Skeletal muscle satellite cell (primary cell): ENCODE measurements around the gene ANG.
A peak's percentile ranks its signal among the peaks of the same experiment; 100 is the strongest.
"Not testable (repeated sequence)": the region's sequence is repeated elsewhere in the genome, so short reads cannot be mapped to it uniquely, and the experiment has no call there.

Experiments
- H3K27me3 ChIP-seq: 2 replicates; pipeline ENCODE4 v1.7.0; 2013; ENCODE audit warnings: low read length; ENCODE audit not compliant: control insufficient read depth, insufficient read depth
- H3K36me3 ChIP-seq: 2 replicates; pipeline ENCODE4 v1.7.0; 2013; ENCODE audit warnings: mild to moderate bottlenecking, control low read depth, low read length; ENCODE audit not compliant: insufficient read depth
- H3K4me1 ChIP-seq: 2 replicates; pipeline ENCODE4 v1.7.0; 2013; ENCODE audit warnings: low read length; ENCODE audit not compliant: control insufficient read depth, insufficient read depth
- H3K4me2 ChIP-seq: 2 replicates; pipeline ENCODE4 v1.7.0; 2013; ENCODE audit warnings: mild to moderate bottlenecking, low read length
- H3K4me3 ChIP-seq: 2 replicates; pipeline ENCODE4 v1.7.0; 2013; ENCODE audit warnings: low read length
- H3K9ac ChIP-seq: 2 replicates; pipeline ENCODE4 v1.7.0; 2013; ENCODE audit warnings: mild to moderate bottlenecking, low read depth, low read length, moderate library complexity
- H3K9me3 ChIP-seq: replicated peaks from 2 replicates; pipeline ENCODE4 v1.7.0; 2013; ENCODE audit warnings: mild to moderate bottlenecking, control low read depth, low read length

Gene ANG

DNA sequence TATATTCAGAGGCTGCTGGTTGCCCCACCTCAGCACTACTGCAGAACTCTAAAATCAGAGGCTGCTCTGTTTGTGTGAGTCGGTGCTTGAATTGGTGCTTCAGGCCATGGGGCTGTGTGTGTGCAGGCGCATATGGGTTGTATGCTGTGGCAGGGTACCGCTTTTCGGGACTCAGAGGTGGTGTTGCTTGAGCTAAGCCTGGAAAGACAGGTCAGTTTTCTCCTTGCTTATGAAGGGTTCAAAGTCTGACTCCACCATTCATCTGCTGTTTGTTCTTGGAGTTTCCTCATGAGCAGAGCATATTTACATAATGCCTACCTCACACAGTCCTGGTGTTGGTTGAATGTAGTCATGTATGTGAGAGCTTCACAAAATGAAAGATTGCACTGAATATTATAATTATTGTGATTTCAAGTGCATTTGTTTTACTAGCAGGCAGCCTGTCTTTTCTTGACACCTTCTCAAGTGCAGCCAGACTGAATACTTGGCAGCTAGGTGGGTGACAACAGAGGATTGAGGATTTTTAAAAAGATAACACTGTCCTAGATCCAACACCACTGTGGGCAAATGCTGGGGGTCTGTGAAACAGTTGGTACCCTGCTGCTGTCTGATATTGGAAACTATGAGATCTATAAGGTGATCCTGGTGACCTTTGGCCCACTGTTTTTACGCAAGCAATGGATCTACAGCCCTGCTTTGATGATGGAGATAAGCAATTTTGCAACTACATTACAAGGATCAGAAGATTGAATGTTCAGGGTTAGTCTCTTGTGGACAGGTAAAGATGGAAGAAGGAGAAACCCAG is 1.0 kb upstream of the ANG start:
- no peak overlapping the region for H3K9ac ChIP-seq
- H3K9me3 ChIP-seq, result no peaks in the 10 kb centered on the region
- no peak overlapping the region for H3K4me3 ChIP-seq
- H3K4me1 ChIP-seq, result peaks cover 7% of the 10 kb centered on the region
- no peaks in the 10 kb centered on the region for H3K27me3 ChIP-seq
- no peak overlapping the region for H3K4me2 ChIP-seq
- H3K36me3 ChIP-seq, result no peaks in the 10 kb centered on the region

DNA sequence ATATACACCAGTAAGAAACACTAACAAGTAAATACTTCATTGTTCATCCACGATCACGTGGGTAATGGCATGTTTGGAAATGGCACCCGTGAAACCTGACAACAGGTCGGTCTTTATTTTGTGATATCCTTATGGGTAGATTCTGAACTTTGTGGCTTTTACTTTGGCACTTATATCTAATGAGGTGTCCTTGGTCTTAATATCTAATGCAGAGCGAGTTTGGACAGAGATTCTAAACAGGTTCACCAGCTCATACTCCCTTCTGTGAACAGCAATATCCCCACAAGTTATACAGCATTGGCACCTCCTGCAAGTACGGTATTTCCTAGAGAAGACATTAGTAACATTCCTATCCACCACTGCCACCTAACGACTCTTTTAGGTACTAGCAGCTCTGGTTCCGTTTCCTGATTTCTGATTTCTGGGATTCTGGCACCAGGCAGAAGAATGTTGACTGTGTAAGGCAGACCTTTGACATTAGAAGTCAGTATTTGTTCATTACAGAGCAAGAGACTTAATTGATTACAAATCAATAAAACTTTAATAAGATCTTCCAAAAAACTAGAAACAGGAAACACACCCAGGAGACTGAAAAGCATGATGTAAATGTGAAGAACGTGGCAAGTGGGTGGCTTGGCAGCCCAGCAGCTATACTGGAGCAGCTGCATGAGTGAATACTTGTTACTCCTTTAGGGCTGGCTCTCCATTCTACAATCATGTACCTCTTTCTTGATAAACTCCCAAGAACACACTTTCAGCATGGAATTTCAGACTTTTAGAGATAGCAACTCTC is 2.5 kb downstream of the ANG start:
- Histone ChIP-seq H3K36me3 (peaks cover 3% of the 10 kb centered on the region), H3K27me3 (no peaks in the 10 kb centered on the region), H3K9me3 (no peaks in the 10 kb centered on the region), H3K9ac (no peak overlapping the region), H3K4me3 (no peak overlapping the region), H3K4me1 (peaks cover 5% of the 10 kb centered on the region), H3K4me2 (peak overlapping the region; percentile 51)

- Histone ChIP-seq H3K9ac (no peak overlapping the region), H3K4me3 (no peak overlapping the region), H3K36me3 (peaks cover 3% of the 10 kb centered on the region), H3K27me3 (no peaks in the 10 kb centered on the region), H3K9me3 (no peaks in the 10 kb centered on the region), H3K4me1 (peaks cover under 1% of the 10 kb centered on the region), H3K4me2 (no peak overlapping the region)
These were observed 3.7 kb downstream of the ANG start for GRCh38 chr14:20692116-20692751.

GRCh38 chr14:20696764-20697163 is 8.2 kb downstream of the ANG start:
- Histone ChIP-seq H3K4me2 (no peak overlapping the region), H3K9me3 (no peaks in the 10 kb centered on the region), H3K36me3 (peaks cover 3% of the 10 kb centered on the region), H3K27me3 (no peaks in the 10 kb centered on the region), H3K9ac (no peak overlapping the region), H3K4me3 (no peak overlapping the region), H3K4me1 (peaks cover 5% of the 10 kb centered on the region)

DNA sequence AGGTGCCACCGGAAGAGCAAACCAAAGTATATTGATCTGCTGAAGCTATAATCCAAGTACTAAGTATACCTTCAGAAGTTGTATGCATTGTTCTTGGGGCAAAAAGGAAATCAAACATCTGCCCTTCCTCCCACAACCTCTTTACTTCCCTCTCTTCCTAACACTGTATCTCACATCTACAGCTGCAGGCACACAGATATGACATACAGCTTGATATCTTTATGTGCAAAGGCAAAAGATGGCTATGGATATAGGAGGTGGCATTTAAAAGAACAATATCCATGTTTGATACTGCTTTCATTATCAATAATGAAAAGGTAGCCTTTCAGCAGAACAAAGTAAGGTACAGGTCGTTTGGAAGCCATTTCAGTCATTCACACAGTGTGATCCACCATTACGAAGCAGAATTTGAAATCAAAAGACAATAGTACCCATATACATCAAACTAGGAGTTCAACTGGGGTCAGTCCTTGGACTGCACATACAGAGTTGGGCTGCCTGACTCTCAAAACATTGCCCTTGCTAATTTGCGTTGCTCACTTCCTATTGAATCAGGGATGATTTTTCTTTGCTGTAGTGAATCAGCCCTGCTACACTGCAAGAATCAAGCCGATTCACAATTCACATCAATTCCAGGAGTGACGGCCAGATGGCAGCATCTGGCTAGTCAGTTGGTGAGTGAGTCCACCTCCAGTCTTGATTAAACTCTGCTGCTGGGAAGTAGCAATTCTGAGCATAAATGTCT is 8.9 kb downstream of the ANG start:
- Histone ChIP-seq H3K4me1 (peaks cover 5% of the 10 kb centered on the region), H3K27me3 (no peaks in the 10 kb centered on the region), H3K9ac (no peak overlapping the region), H3K9me3 (no peaks in the 10 kb centered on the region), H3K4me3 (no peak overlapping the region), H3K36me3 (peaks cover 3% of the 10 kb centered on the region), H3K4me2 (no peak overlapping the region)

GRCh38 chr14:20698018-20698329 is 9.4 kb downstream of the ANG start:
- no peaks in the 10 kb centered on the region for H3K27me3 ChIP-seq

DNA sequence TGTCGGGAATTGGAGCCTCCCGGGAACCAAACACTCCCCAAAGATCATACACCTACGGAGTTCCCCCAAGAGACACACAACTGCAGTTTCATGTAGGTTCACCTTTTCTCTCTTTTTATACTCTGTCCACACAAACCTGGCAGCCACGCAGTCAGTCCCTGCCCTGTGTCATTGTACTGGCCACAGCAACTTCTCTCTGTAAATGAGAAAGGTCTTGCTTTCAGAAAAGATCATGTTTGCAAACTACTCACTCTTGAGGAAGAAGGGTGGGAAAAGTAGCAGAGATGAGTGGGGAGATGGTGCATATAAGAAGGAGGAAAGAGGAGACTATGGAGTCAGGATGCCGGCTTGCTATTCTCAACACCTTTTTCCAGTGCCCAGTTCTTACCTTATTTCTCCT is 10.4 kb downstream of the ANG start:
- Histone ChIP-seq H3K36me3 (no peaks in the 10 kb centered on the region), H3K4me3 (no peak overlapping the region), H3K4me2 (no peak overlapping the region), H3K4me1 (peaks cover 5% of the 10 kb centered on the region), H3K9me3 (no peaks in the 10 kb centered on the region), H3K9ac (no peak overlapping the region), H3K27me3 (no peaks in the 10 kb centered on the region)

More at GRCh38 chr14:20698018-20698329, 9.4 kb downstream of the ANG start:
- Histone ChIP-seq H3K4me3 (no peak overlapping the region), H3K4me2 (no peak overlapping the region), H3K4me1 (peaks cover 5% of the 10 kb centered on the region), H3K9ac (no peak overlapping the region), H3K36me3 (peaks cover 3% of the 10 kb centered on the region), H3K9me3 (no peaks in the 10 kb centered on the region)

DNA sequence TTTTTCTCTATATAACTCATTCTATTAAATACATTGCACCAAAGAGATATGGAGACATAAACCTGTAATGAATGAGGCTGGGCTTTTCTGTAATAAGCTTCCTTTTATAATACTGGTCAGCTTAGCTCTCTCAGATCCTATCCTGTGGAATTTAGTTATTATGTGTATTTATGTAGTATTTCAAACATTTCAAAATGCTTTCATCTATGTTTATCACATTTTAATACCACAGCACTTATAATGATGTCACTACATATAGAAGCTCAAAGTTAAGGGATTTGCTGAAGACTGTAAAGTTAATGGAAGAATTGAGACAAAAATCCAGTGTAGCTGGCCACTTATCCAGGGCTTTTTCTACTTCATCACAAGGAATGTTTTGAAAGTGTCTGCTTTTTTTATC is 11.4 kb downstream of the ANG start:
- H3K9ac ChIP-seq, result no peak overlapping the region
- no peak overlapping the region for H3K4me3 ChIP-seq
- no peaks in the 10 kb centered on the region for H3K27me3 ChIP-seq
- no peaks in the 10 kb centered on the region for H3K9me3 ChIP-seq
- no peak overlapping the region for H3K4me2 ChIP-seq
- peaks cover 5% of the 10 kb centered on the region for H3K4me1 ChIP-seq
- H3K36me3 ChIP-seq, result no peaks in the 10 kb centered on the region

DNA sequence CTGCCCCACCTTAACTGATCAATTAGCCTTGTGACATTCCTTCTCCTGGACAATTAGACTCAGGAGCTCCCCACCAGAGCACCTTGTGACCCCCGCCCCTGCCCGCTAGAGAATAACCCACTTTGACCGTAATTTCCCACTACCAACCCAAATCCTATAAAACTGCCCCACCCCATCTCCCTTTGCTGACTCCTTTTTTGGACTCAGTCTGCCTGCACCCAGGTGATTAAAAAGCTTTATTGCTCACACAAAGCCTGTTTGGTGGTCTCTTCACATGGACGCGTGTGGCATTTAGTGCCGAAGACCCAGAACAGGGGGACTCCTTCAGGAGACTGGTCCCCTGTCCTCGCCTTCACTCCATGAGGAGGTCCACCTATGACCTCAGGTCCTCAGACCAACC is 12.4 kb downstream of the ANG start:
- H3K36me3 ChIP-seq, H3K9me3 ChIP-seq, H3K4me2 ChIP-seq, H3K4me3 ChIP-seq, H3K4me1 ChIP-seq, H3K9ac ChIP-seq, H3K27me3 ChIP-seq: not testable (repeated sequence)

- peaks cover 17% of the 10 kb centered on the region for H3K27me3 ChIP-seq
- H3K36me3 ChIP-seq, result no peaks in the 10 kb centered on the region
- no peak overlapping the region for H3K9ac ChIP-seq
- no peaks in the 10 kb centered on the region for H3K4me1 ChIP-seq
- H3K9me3 ChIP-seq, result no peaks in the 10 kb centered on the region
- H3K4me3 ChIP-seq, result no peak overlapping the region
- H3K4me2 ChIP-seq, result no peak overlapping the region
These were observed 18.2 kb downstream of the ANG start for GRCh38 chr14:20706657-20707355.

DNA sequence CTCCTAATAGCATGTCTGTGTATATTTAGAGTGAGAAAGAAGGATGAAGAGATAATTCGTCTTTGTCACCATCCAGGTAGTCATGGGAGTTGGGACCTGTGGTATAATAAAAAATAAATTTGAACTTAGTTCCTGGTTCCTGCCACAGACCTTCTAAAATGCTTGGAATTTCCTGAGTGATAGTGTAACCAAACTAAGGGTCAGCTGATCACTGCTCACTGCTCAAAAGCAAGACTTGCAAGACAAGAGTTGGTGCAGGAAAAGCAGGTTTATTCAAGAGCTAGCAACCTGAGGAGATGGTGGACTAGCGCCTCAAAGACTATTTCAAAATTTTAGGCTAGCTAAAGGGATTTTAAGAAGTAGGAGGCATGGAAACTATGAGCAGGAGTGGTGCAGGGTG is 19.1 kb downstream of the ANG start:
- no peak overlapping the region for H3K4me3 ChIP-seq
- no peak overlapping the region for H3K4me2 ChIP-seq
- H3K4me1 ChIP-seq, result no peaks in the 10 kb centered on the region
- H3K9ac ChIP-seq, result no peak overlapping the region
- no peaks in the 10 kb centered on the region for H3K36me3 ChIP-seq
- H3K9me3 ChIP-seq, result no peaks in the 10 kb centered on the region
- H3K27me3 ChIP-seq, result peaks cover 21% of the 10 kb centered on the region
